ENCODE results near the gene FAT4. TPM values are rescaled to one million over a fixed set of nuclear protein-coding genes. Genes with fewer than 3 reads are reported as not detected.

The FAT4 gene
- total RNA-seq = under 1 TPM; 0.03 TPM

GRCh38 chr4:125314676-125315575 is at the start of gene FAT4:
FAT4 (plus strand) TSS chr4:125314955; CDS start chr4:125316412, 1,457 bp downstream.
- peaks cover 69% of the 10 kb centered on the region for H3K27me3 Mint-ChIP-seq (ENCODE audit: low read depth)
- H3K4me1 Mint-ChIP-seq (ENCODE audit: low read depth) = peaks cover 23% of the 10 kb centered on the region
- no peaks in the 10 kb centered on the region for H3K36me3 Mint-ChIP-seq (ENCODE audit: insufficient read depth)
- ATAC-seq (peak; percentile 74 to 83), DNase-seq (no peak)
- no peaks in the 10 kb centered on the region for H3K9me3 Mint-ChIP-seq
- H3K4me3 Mint-ChIP-seq = peak within 1 kb of the TSS; percentile 81

DNA sequence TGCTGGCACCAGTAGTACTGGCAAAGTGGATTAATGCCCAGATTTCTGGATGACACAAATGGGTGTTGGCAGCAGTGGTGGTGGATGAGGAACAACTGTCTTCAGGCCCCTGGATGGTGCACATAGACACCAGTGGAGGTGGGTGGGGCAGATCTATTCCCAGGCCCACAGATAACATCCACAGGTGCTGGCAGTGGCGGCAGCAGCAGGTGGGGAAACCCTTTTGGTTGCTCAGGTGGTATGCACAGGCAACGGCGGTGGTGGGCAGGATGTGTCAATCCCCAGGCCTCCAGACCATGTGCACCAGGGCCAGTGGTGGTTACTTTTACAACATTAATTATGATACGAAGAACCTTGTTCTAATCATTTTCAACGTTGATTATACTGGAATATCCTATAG is 48.9 kb upstream of the FAT4 start:
- DNase-seq = no peak
- Mint-ChIP-seq H3K4me3 (no peak overlapping the region), H3K9me3 (peaks cover 3% of the 10 kb centered on the region)

GRCh38 chr4:125266901-125267604 is 47.7 kb upstream of the FAT4 start:
- DNase-seq (no peak), ATAC-seq (no peak)
- Mint-ChIP-seq H3K27me3 (ENCODE audit: low read depth) (no peaks in the 10 kb centered on the region), H3K36me3 (ENCODE audit: insufficient read depth) (no peaks in the 10 kb centered on the region), H3K4me3 (no peak overlapping the region), H3K9me3 (peaks cover 3% of the 10 kb centered on the region), H3K4me1 (ENCODE audit: low read depth) (no peaks in the 10 kb centered on the region)

More for the DNA sequence above, 48.9 kb upstream of the FAT4 start:
- Mint-ChIP-seq H3K4me1 (ENCODE audit: low read depth) (no peaks in the 10 kb centered on the region), H3K27me3 (ENCODE audit: low read depth) (no peaks in the 10 kb centered on the region), H3K36me3 (ENCODE audit: insufficient read depth) (no peaks in the 10 kb centered on the region)
- no peak for ATAC-seq

- Mint-ChIP-seq H3K4me1 (ENCODE audit: low read depth) (no peaks in the 10 kb centered on the region), H3K9me3 (peaks cover 3% of the 10 kb centered on the region), H3K36me3 (ENCODE audit: insufficient read depth) (no peaks in the 10 kb centered on the region), H3K4me3 (no peak overlapping the region), H3K27me3 (ENCODE audit: low read depth) (no peaks in the 10 kb centered on the region)
- ATAC-seq (no peak), DNase-seq (no peak)
Measured at GRCh38 chr4:125267630-125268029, 47.1 kb upstream of the FAT4 start.

DNA sequence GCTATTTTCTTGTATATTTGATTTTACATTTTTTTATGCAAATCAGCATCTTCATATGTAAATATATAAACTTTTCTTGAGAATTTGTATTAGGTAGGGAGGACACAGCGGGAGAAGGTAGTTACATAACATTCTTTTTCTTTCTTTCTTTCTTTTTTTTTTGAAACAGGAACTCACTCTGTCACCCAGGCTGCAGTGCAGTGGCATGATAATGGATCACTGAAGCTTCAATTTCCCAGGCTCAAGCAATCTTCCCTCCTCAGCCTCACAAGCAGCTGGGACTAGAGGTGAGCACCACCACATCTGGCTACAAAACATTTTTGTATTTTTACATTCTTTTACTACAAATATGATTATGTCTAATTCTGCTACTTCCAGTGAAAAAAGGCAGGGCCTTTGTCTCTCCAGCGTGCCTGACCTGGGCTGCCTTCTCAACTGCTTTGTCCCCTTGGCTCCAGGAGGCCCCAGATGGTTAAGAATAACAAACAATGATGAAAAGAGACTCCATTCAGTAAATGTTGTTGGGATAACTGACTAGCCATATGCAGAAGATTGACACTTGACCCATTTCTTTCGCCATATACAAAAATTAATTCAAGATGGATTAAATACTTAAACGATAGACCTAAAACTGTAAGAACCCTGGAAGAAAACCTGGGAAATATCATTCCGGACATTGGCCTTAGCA is 46.5 kb upstream of the FAT4 start:
- Mint-ChIP-seq H3K36me3 (ENCODE audit: insufficient read depth) (no peaks in the 10 kb centered on the region), H3K4me1 (ENCODE audit: low read depth) (no peaks in the 10 kb centered on the region), H3K27me3 (ENCODE audit: low read depth) (no peaks in the 10 kb centered on the region), H3K4me3 (no peak overlapping the region), H3K9me3 (peaks cover 3% of the 10 kb centered on the region)
- ATAC-seq (no peak), DNase-seq (no peak)

- DNase-seq (no peak), ATAC-seq (no peak)
- H3K9me3 Mint-ChIP-seq = no peaks in the 10 kb centered on the region
- no peaks in the 10 kb centered on the region for H3K27me3 Mint-ChIP-seq (ENCODE audit: low read depth)
- H3K4me1 Mint-ChIP-seq (ENCODE audit: low read depth) = no peaks in the 10 kb centered on the region
- H3K36me3 Mint-ChIP-seq (ENCODE audit: insufficient read depth) = no peaks in the 10 kb centered on the region
- H3K4me3 Mint-ChIP-seq = no peak overlapping the region
Measured at GRCh38 chr4:125276811-125277210, 37.9 kb upstream of the FAT4 start.

GRCh38 chr4:125277790-125278189 is 37.0 kb upstream of the FAT4 start:
- H3K9me3 Mint-ChIP-seq = no peaks in the 10 kb centered on the region
- DNase-seq = no peak
- H3K27me3 Mint-ChIP-seq (ENCODE audit: low read depth) = no peaks in the 10 kb centered on the region
- H3K4me3 Mint-ChIP-seq = no peak overlapping the region
- no peaks in the 10 kb centered on the region for H3K36me3 Mint-ChIP-seq (ENCODE audit: insufficient read depth)
- no peak for ATAC-seq
- no peaks in the 10 kb centered on the region for H3K4me1 Mint-ChIP-seq (ENCODE audit: low read depth)

DNA sequence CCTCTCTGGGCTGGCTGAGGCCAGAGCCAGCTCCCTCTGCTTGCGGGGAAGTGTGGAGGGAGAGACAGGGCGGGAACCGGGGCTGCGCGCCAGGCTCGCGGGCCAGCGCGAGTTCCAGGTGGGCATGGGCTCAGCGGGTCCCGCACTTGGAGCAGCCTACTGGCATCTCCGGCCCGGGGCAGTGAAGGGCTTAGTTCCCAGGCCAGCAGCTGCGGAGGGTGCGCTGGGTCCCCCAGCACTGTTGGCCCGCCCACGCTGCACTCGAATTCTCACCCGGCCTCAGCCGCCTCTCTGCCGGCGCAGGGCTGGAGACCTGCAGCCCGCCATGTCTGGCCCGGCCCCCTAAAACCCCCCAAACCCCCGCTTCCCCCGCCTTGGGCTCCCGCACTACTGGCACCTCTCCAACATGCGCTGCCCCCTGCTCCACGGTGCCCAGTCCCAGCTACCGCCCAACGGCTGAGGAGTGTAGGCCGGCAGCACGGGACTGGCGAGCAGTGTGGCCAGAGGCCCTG is 33.8 kb upstream of the FAT4 start:
- Mint-ChIP-seq H3K36me3 (ENCODE audit: insufficient read depth) (no peaks in the 10 kb centered on the region), H3K4me3 (no peak overlapping the region), H3K27me3 (ENCODE audit: low read depth) (no peaks in the 10 kb centered on the region), H3K9me3 (no peaks in the 10 kb centered on the region), H3K4me1 (ENCODE audit: low read depth) (no peaks in the 10 kb centered on the region)
- DNase-seq = no peak
- ATAC-seq = no peak

DNA sequence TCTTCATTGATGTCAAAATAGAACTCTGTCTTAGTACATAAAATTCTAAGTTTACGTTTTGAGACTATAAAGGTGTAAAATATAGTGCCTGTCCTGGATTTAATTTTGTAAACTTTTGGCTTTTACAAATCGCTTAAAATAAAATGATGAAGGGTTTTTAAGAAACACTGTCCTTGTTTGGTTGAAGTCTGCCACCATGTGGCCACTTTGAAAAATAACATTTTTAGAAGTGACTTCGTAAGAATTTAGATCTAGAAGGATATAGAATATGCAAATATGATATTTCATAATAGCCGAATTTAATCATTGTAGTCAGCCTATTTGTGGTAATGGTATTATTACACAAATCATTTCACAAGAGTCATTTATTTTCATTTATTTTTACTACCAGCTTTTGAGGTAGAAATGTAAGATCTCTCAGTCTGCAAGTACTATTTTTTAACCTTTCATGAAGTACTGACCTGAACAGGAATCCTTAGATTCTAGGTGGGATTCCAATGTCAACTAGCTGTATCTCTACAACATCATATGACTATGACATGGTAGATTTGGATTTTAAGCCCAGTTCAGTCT is 31.0 kb upstream of the FAT4 start:
- Mint-ChIP-seq H3K9me3 (no peaks in the 10 kb centered on the region), H3K4me3 (no peak overlapping the region), H3K36me3 (ENCODE audit: insufficient read depth) (no peaks in the 10 kb centered on the region), H3K27me3 (ENCODE audit: low read depth) (no peaks in the 10 kb centered on the region), H3K4me1 (ENCODE audit: low read depth) (no peaks in the 10 kb centered on the region)
- DNase-seq = no peak
- ATAC-seq = no peak

GRCh38 chr4:125297116-125297515 is 17.6 kb upstream of the FAT4 start:
- DNase-seq = no peak
- no peak overlapping the region for H3K4me3 Mint-ChIP-seq
- H3K4me1 Mint-ChIP-seq (ENCODE audit: low read depth) = no peaks in the 10 kb centered on the region
- no peaks in the 10 kb centered on the region for H3K9me3 Mint-ChIP-seq
- H3K36me3 Mint-ChIP-seq (ENCODE audit: insufficient read depth) = no peaks in the 10 kb centered on the region
- no peak for ATAC-seq
- no peaks in the 10 kb centered on the region for H3K27me3 Mint-ChIP-seq (ENCODE audit: low read depth)

GRCh38 chr4:125303058-125303457 is 11.7 kb upstream of the FAT4 start:
- no peaks in the 10 kb centered on the region for H3K9me3 Mint-ChIP-seq
- no peaks in the 10 kb centered on the region for H3K4me1 Mint-ChIP-seq (ENCODE audit: low read depth)
- no peaks in the 10 kb centered on the region for H3K27me3 Mint-ChIP-seq (ENCODE audit: low read depth)
- no peak overlapping the region for H3K4me3 Mint-ChIP-seq
- ATAC-seq (no peak), DNase-seq (no peak)
- H3K36me3 Mint-ChIP-seq (ENCODE audit: insufficient read depth) = no peaks in the 10 kb centered on the region

DNA sequence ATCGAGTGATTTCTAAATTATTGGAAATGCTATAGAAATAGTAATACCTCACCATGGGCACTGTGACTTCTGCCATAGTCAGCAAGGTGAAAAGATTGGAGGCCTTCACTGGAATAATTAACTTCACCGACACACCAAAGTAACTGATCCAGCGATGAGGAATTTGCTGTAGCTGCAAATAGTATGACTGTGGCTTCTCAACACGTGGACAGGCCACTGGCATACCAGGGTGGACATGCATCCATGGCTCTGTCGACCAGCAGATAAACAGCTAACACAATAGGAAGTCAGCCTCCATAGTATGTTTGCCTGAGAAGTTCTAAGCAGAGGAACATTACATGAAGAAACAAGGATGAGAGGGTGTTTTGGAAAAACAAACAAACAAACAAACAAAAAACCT is 10.9 kb upstream of the FAT4 start:
- no peaks in the 10 kb centered on the region for H3K27me3 Mint-ChIP-seq (ENCODE audit: low read depth)
- DNase-seq = no peak
- H3K9me3 Mint-ChIP-seq = no peaks in the 10 kb centered on the region
- no peaks in the 10 kb centered on the region for H3K4me1 Mint-ChIP-seq (ENCODE audit: low read depth)
- no peaks in the 10 kb centered on the region for H3K36me3 Mint-ChIP-seq (ENCODE audit: insufficient read depth)
- no peak overlapping the region for H3K4me3 Mint-ChIP-seq
- ATAC-seq = no peak

DNA sequence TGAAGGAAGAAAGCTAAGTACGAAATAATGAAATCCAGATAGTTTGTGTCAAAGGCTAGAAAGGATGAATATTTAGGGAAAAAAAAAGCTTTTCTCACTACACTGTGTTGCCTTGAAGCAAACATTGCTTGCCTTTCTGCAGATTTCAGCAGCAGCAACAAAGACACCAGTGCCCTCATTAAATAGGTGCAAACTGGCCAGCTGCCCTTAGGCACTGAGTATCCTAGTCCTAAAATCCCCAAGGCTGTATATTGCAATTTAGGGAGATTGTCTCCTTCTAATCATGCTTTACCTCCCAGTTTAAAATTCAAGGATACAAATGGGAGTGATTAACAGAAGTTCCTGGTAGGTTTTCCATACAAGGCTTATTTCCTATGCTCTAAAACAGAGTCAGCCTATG is 8.6 kb upstream of the FAT4 start:
- Mint-ChIP-seq H3K27me3 (ENCODE audit: low read depth) (peaks cover 2% of the 10 kb centered on the region), H3K4me1 (ENCODE audit: low read depth) (no peaks in the 10 kb centered on the region), H3K4me3 (no peak overlapping the region), H3K9me3 (no peaks in the 10 kb centered on the region), H3K36me3 (ENCODE audit: insufficient read depth) (no peaks in the 10 kb centered on the region)
- ATAC-seq = no peak
- no peak for DNase-seq

- DNase-seq (no peak), ATAC-seq (no peak)
- Mint-ChIP-seq H3K36me3 (ENCODE audit: insufficient read depth) (no peaks in the 10 kb centered on the region), H3K4me3 (no peak overlapping the region), H3K27me3 (ENCODE audit: low read depth) (peaks cover 4% of the 10 kb centered on the region), H3K9me3 (no peaks in the 10 kb centered on the region), H3K4me1 (ENCODE audit: low read depth) (no peaks in the 10 kb centered on the region)
Measured at GRCh38 chr4:125306533-125306932, 8.2 kb upstream of the FAT4 start.
